ENCODE data around the gene KERA.

The KERA gene

GRCh38 chr12:91056488-91056887 is 1.3 kb downstream of the KERA start:
- TF ChIP-seq TAF1 (IDR thresholded peaks at IDR 0.05; ENCODE audit: low read depth, low read length) (no peak), POU2F2 (IDR thresholded peaks at IDR 0.05; ENCODE audit: low read depth, low read length) (no peak), SPI1 (IDR thresholded peaks at IDR 0.05; ENCODE audit: low read depth, low read length) (no peak), PAX5 (IDR thresholded peaks at IDR 0.05; ENCODE audit: insufficient read depth, low read length, severe bottlenecking) (no peak), POLR2A (IDR thresholded peaks at IDR 0.05; ENCODE audit: low read depth, low read length) (no peak), POLR2AphosphoS5 (IDR thresholded peaks at IDR 0.05; ENCODE audit: low read depth, low read length) (no peak)
- no peak for DNase-seq (ENCODE audit: insufficient read length, low spot score)
- FAIRE-seq: no peak

GRCh38 chr12:91055976-91056375 is 1.8 kb downstream of the KERA start:
- TF ChIP-seq POLR2AphosphoS5 (IDR thresholded peaks at IDR 0.05; ENCODE audit: low read depth, low read length): no peak
- no peak for TF ChIP-seq POU2F2 (IDR thresholded peaks at IDR 0.05; ENCODE audit: low read depth, low read length)
- no peak for TF ChIP-seq PAX5 (IDR thresholded peaks at IDR 0.05; ENCODE audit: insufficient read depth, low read length, severe bottlenecking)
- TF ChIP-seq TAF1 (IDR thresholded peaks at IDR 0.05; ENCODE audit: low read depth, low read length): no peak
- TF ChIP-seq POLR2A (IDR thresholded peaks at IDR 0.05; ENCODE audit: low read depth, low read length): no peak
- TF ChIP-seq SPI1 (IDR thresholded peaks at IDR 0.05; ENCODE audit: low read depth, low read length): no peak
- DNase-seq (ENCODE audit: insufficient read length, low spot score): no peak
- no peak for FAIRE-seq

- TF ChIP-seq TAF1 (IDR thresholded peaks at IDR 0.05; ENCODE audit: low read depth, low read length) (no peak), POU2F2 (IDR thresholded peaks at IDR 0.05; ENCODE audit: low read depth, low read length) (no peak), SPI1 (IDR thresholded peaks at IDR 0.05; ENCODE audit: low read depth, low read length) (no peak), POLR2AphosphoS5 (IDR thresholded peaks at IDR 0.05; ENCODE audit: low read depth, low read length) (no peak), PAX5 (IDR thresholded peaks at IDR 0.05; ENCODE audit: insufficient read depth, low read length, severe bottlenecking) (no peak)
- DNase-seq (ENCODE audit: insufficient read length, low spot score) (no peak), FAIRE-seq (no peak)
Measured at GRCh38 chr12:91053951-91054715, 3.7 kb downstream of the KERA start.

- DNase-seq (ENCODE audit: insufficient read length, low spot score) (no peak), FAIRE-seq (no peak)
- TF ChIP-seq SPI1 (IDR thresholded peaks at IDR 0.05; ENCODE audit: low read depth, low read length): no peak
- TF ChIP-seq POLR2A (IDR thresholded peaks at IDR 0.05; ENCODE audit: low read depth, low read length): no peak
- TF ChIP-seq PAX5 (IDR thresholded peaks at IDR 0.05; ENCODE audit: insufficient read depth, low read length, severe bottlenecking): no peak
- no peak for TF ChIP-seq POU2F2 (IDR thresholded peaks at IDR 0.05; ENCODE audit: low read depth, low read length)
- no peak for TF ChIP-seq TAF1 (IDR thresholded peaks at IDR 0.05; ENCODE audit: low read depth, low read length)
- TF ChIP-seq POLR2AphosphoS5 (IDR thresholded peaks at IDR 0.05; ENCODE audit: low read depth, low read length): no peak
Measured at GRCh38 chr12:91052026-91052425, 5.8 kb downstream of the KERA start.

GRCh38 chr12:91044586-91044985 is 13.2 kb downstream of the KERA start:
- FAIRE-seq (no peak), DNase-seq (ENCODE audit: insufficient read length, low spot score) (no peak)
- TF ChIP-seq SPI1 (IDR thresholded peaks at IDR 0.05; ENCODE audit: low read depth, low read length): no peak
- no peak for TF ChIP-seq POLR2AphosphoS5 (IDR thresholded peaks at IDR 0.05; ENCODE audit: low read depth, low read length)

GRCh38 chr12:91043408-91043807 is 14.4 kb downstream of the KERA start:
- no peak for DNase-seq (ENCODE audit: insufficient read length, low spot score)
- FAIRE-seq: no peak
- TF ChIP-seq POU2F2 (IDR thresholded peaks at IDR 0.05; ENCODE audit: low read depth, low read length) (no peak), SPI1 (IDR thresholded peaks at IDR 0.05; ENCODE audit: low read depth, low read length) (no peak), POLR2AphosphoS5 (IDR thresholded peaks at IDR 0.05; ENCODE audit: low read depth, low read length) (no peak), POLR2A (IDR thresholded peaks at IDR 0.05; ENCODE audit: low read depth, low read length) (no peak), PAX5 (IDR thresholded peaks at IDR 0.05; ENCODE audit: insufficient read depth, low read length, severe bottlenecking) (no peak), TAF1 (IDR thresholded peaks at IDR 0.05; ENCODE audit: low read depth, low read length) (no peak)

- DNase-seq (ENCODE audit: insufficient read length, low spot score): no peak
- TF ChIP-seq TAF1 (IDR thresholded peaks at IDR 0.05; ENCODE audit: low read depth, low read length): no peak
- TF ChIP-seq SPI1 (IDR thresholded peaks at IDR 0.05; ENCODE audit: low read depth, low read length): no peak
- no peak for TF ChIP-seq POLR2AphosphoS5 (IDR thresholded peaks at IDR 0.05; ENCODE audit: low read depth, low read length)
- TF ChIP-seq POU2F2 (IDR thresholded peaks at IDR 0.05; ENCODE audit: low read depth, low read length): no peak
- TF ChIP-seq POLR2A (IDR thresholded peaks at IDR 0.05; ENCODE audit: low read depth, low read length): no peak
- no peak for TF ChIP-seq PAX5 (IDR thresholded peaks at IDR 0.05; ENCODE audit: insufficient read depth, low read length, severe bottlenecking)
- no peak for FAIRE-seq
Measured at GRCh38 chr12:91040096-91040755, 17.6 kb downstream of the KERA start.

- no peak for TF ChIP-seq SPI1 (IDR thresholded peaks at IDR 0.05; ENCODE audit: low read depth, low read length)
- no peak for TF ChIP-seq POLR2AphosphoS5 (IDR thresholded peaks at IDR 0.05; ENCODE audit: low read depth, low read length)
- TF ChIP-seq POU2F2 (IDR thresholded peaks at IDR 0.05; ENCODE audit: low read depth, low read length): no peak
- no peak for TF ChIP-seq TAF1 (IDR thresholded peaks at IDR 0.05; ENCODE audit: low read depth, low read length)
- TF ChIP-seq PAX5 (IDR thresholded peaks at IDR 0.05; ENCODE audit: insufficient read depth, low read length, severe bottlenecking): no peak
- TF ChIP-seq POLR2A (IDR thresholded peaks at IDR 0.05; ENCODE audit: low read depth, low read length): no peak
Measured at GRCh38 chr12:91037276-91037675, 20.5 kb downstream of the KERA start.

GRCh38 chr12:91033251-91033650 is 24.6 kb downstream of the KERA start:
- no peak for FAIRE-seq
- TF ChIP-seq PAX5 (IDR thresholded peaks at IDR 0.05; ENCODE audit: insufficient read depth, low read length, severe bottlenecking) (no peak), SPI1 (IDR thresholded peaks at IDR 0.05; ENCODE audit: low read depth, low read length) (no peak), POU2F2 (IDR thresholded peaks at IDR 0.05; ENCODE audit: low read depth, low read length) (no peak), POLR2A (IDR thresholded peaks at IDR 0.05; ENCODE audit: low read depth, low read length) (no peak), POLR2AphosphoS5 (IDR thresholded peaks at IDR 0.05; ENCODE audit: low read depth, low read length) (no peak), TAF1 (IDR thresholded peaks at IDR 0.05; ENCODE audit: low read depth, low read length) (no peak)

More at GRCh38 chr12:91037276-91037675, 20.5 kb downstream of the KERA start:
- no peak for FAIRE-seq
- DNase-seq (ENCODE audit: insufficient read length, low spot score): no peak

More at GRCh38 chr12:91033251-91033650, 24.6 kb downstream of the KERA start:
- no peak for DNase-seq (ENCODE audit: insufficient read length, low spot score)
